SH-SY5Y (cell line): ENCODE data around the gene CCT5.

Experiments used
- GATA2 ChIP-seq: IDR thresholded peaks from 2 replicates; pipeline ENCODE4 v1.6.1; 2011; ENCODE audit warnings: mild to moderate bottlenecking, low read depth, low read length
- GATA3 ChIP-seq: IDR thresholded peaks from 2 replicates; pipeline ENCODE4 v1.6.1; 2011; ENCODE audit warnings: low read depth, mild to moderate bottlenecking, low read length, moderate library complexity

GRCh38 chr5:10215366-10215765 lies 34.7 kb upstream of the CCT5 start:
- TF ChIP-seq GATA2: no peak
- no peak for TF ChIP-seq GATA3
